Measurements from ENCODE around the gene NFIB. TPM values are rescaled to one million over a fixed set of nuclear protein-coding genes. Genes with fewer than 3 reads are reported as not detected.

Gene NFIB
- total RNA-seq, 2 experiments from 2014 or later: not detected

GRCh38 chr9:14082732-14083131 lies 231.2 kb downstream of the NFIB start:
- H3K27ac Mint-ChIP-seq: no peak overlapping the region
- POLR2A ChIA-PET: no interaction called here
- no peaks in the 10 kb centered on the region for H3K27me3 Mint-ChIP-seq (ENCODE audit: low read depth)
- H3K36me3 Mint-ChIP-seq (ENCODE audit: low read depth): no peaks in the 10 kb centered on the region
- no peaks in the 10 kb centered on the region for H3K4me1 Mint-ChIP-seq (ENCODE audit: low read depth)
- H3K4me3 Mint-ChIP-seq: no peak overlapping the region
- no peak for DNase-seq
- CTCF ChIA-PET: no interaction called here
- no peak for ATAC-seq
- H3K9me3 Mint-ChIP-seq (ENCODE audit: insufficient read depth): no peaks in the 10 kb centered on the region

GRCh38 chr9:14081745-14082144 lies 232.2 kb downstream of the NFIB start:
- POLR2A ChIA-PET: no interaction called here
- H3K27me3 Mint-ChIP-seq (ENCODE audit: low read depth): no peaks in the 10 kb centered on the region
- DNase-seq (no peak), ATAC-seq (no peak)
- no peak overlapping the region for H3K4me3 Mint-ChIP-seq
- H3K9me3 Mint-ChIP-seq (ENCODE audit: insufficient read depth): no peaks in the 10 kb centered on the region
- no peaks in the 10 kb centered on the region for H3K4me1 Mint-ChIP-seq (ENCODE audit: low read depth)
- no peak overlapping the region for H3K27ac Mint-ChIP-seq
- CTCF ChIA-PET: no interaction called here
- no peaks in the 10 kb centered on the region for H3K36me3 Mint-ChIP-seq (ENCODE audit: low read depth)

DNA sequence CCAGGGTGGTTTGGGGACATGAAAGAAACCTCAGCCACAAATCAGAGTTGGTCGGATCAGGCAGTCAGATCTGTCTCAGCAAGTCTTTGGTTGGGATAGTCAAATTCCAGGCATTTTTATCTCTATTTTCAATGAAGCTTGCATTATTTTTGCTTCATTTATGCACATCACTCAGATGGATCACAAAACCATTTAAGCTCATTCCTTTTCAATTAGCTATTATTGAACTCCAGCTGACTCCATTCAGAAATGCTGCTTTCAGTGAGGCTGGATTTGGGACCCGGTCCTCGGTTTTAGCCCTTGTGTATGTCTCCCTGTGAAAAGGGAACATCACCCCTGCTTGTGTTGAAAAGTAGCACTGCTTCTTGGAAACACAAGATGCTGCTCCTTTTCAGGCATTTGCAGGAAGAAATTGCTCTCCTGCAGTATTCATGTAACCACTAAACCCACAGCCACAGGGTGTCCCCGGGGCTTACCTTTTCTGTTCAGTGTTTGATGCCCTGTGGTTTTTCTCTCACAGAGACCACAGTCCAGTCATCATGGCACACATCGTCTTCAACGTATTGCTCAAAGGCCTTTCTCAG lies 232.9 kb downstream of the NFIB start:
- Mint-ChIP-seq H3K4me1 (ENCODE audit: low read depth) (no peaks in the 10 kb centered on the region), H3K9me3 (ENCODE audit: insufficient read depth) (no peaks in the 10 kb centered on the region), H3K27ac (no peak overlapping the region), H3K27me3 (ENCODE audit: low read depth) (no peaks in the 10 kb centered on the region), H3K36me3 (ENCODE audit: low read depth) (no peaks in the 10 kb centered on the region), H3K4me3 (no peak overlapping the region)
- no peak for DNase-seq
- ChIA-PET CTCF (no interaction called here), POLR2A (no interaction called here)
- no peak for ATAC-seq

- Mint-ChIP-seq H3K9me3 (ENCODE audit: insufficient read depth) (peaks cover 6% of the 10 kb centered on the region), H3K27me3 (ENCODE audit: low read depth) (no peaks in the 10 kb centered on the region), H3K4me1 (ENCODE audit: low read depth) (no peaks in the 10 kb centered on the region), H3K4me3 (no peak overlapping the region), H3K27ac (no peak overlapping the region), H3K36me3 (ENCODE audit: low read depth) (no peaks in the 10 kb centered on the region)
- CTCF ChIA-PET: no interaction called here
- DNase-seq (no peak), ATAC-seq (no peak)
- POLR2A ChIA-PET: no interaction called here
These were observed 234.5 kb downstream of the NFIB start for GRCh38 chr9:14079440-14079839.

- no peak for DNase-seq
- peaks cover 6% of the 10 kb centered on the region for H3K9me3 Mint-ChIP-seq (ENCODE audit: insufficient read depth)
- ChIA-PET POLR2A (no interaction called here), CTCF (no interaction called here)
- no peaks in the 10 kb centered on the region for H3K36me3 Mint-ChIP-seq (ENCODE audit: low read depth)
- H3K4me1 Mint-ChIP-seq (ENCODE audit: low read depth): no peaks in the 10 kb centered on the region
- H3K4me3 Mint-ChIP-seq: no peak overlapping the region
- no peak overlapping the region for H3K27ac Mint-ChIP-seq
- no peaks in the 10 kb centered on the region for H3K27me3 Mint-ChIP-seq (ENCODE audit: low read depth)
- ATAC-seq: no peak
These were observed 236.3 kb downstream of the NFIB start for GRCh38 chr9:14077672-14078071.

DNA sequence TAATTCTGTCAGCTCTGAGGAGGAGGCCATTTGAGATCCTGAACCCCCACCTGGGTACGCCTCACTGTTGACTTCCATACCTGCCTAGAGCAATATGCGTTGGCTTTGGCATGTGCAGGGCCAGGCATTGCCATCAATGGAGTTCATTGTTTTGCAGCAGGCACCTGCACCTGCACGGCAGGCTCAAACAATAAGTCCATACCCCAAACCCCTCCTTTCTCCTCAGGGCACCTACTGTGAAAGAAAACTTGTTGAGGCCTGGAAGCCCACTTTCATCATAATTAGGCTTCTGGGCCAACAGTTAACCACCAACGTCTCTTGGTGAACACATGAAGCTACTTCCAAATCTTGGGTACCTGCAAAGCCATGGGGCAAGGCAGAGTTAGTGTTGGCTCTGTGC lies 238.7 kb downstream of the NFIB start:
- no peaks in the 10 kb centered on the region for H3K27me3 Mint-ChIP-seq (ENCODE audit: low read depth)
- ATAC-seq (no peak), DNase-seq (no peak)
- ChIA-PET CTCF (no interaction called here), POLR2A (no interaction called here)
- peaks cover 12% of the 10 kb centered on the region for H3K9me3 Mint-ChIP-seq (ENCODE audit: insufficient read depth)
- H3K36me3 Mint-ChIP-seq (ENCODE audit: low read depth): no peaks in the 10 kb centered on the region
- no peak overlapping the region for H3K27ac Mint-ChIP-seq
- H3K4me1 Mint-ChIP-seq (ENCODE audit: low read depth): no peaks in the 10 kb centered on the region
- H3K4me3 Mint-ChIP-seq: no peak overlapping the region

- peaks cover 12% of the 10 kb centered on the region for H3K9me3 Mint-ChIP-seq (ENCODE audit: insufficient read depth)
- no peak for DNase-seq
- no peak for ATAC-seq
- H3K36me3 Mint-ChIP-seq (ENCODE audit: low read depth): no peaks in the 10 kb centered on the region
- POLR2A ChIA-PET: no interaction called here
- H3K27me3 Mint-ChIP-seq (ENCODE audit: low read depth): no peaks in the 10 kb centered on the region
- H3K4me3 Mint-ChIP-seq: no peak overlapping the region
- H3K27ac Mint-ChIP-seq: no peak overlapping the region
- H3K4me1 Mint-ChIP-seq (ENCODE audit: low read depth): no peaks in the 10 kb centered on the region
- CTCF ChIA-PET: no interaction called here
These were observed 241.1 kb downstream of the NFIB start for GRCh38 chr9:14072850-14073249.

- no peak overlapping the region for H3K27ac Mint-ChIP-seq
- no peak overlapping the region for H3K4me3 Mint-ChIP-seq
- ATAC-seq (no peak), DNase-seq (no peak)
- H3K9me3 Mint-ChIP-seq (ENCODE audit: insufficient read depth): peaks cover 12% of the 10 kb centered on the region
- no peaks in the 10 kb centered on the region for H3K36me3 Mint-ChIP-seq (ENCODE audit: low read depth)
- CTCF ChIA-PET: no interaction called here
- POLR2A ChIA-PET: no interaction called here
- no peaks in the 10 kb centered on the region for H3K27me3 Mint-ChIP-seq (ENCODE audit: low read depth)
- no peaks in the 10 kb centered on the region for H3K4me1 Mint-ChIP-seq (ENCODE audit: low read depth)
These were observed 242.5 kb downstream of the NFIB start for GRCh38 chr9:14071484-14071883.

- no peaks in the 10 kb centered on the region for H3K4me1 Mint-ChIP-seq (ENCODE audit: low read depth)
- no peak for ATAC-seq
- CTCF ChIA-PET: no interaction called here
- H3K36me3 Mint-ChIP-seq (ENCODE audit: low read depth): no peaks in the 10 kb centered on the region
- H3K4me3 Mint-ChIP-seq: no peak overlapping the region
- no peaks in the 10 kb centered on the region for H3K27me3 Mint-ChIP-seq (ENCODE audit: low read depth)
- peaks cover 5% of the 10 kb centered on the region for H3K9me3 Mint-ChIP-seq (ENCODE audit: insufficient read depth)
- H3K27ac Mint-ChIP-seq: no peak overlapping the region
- DNase-seq: no peak
- POLR2A ChIA-PET: no interaction called here
These were observed 245.3 kb downstream of the NFIB start for GRCh38 chr9:14068690-14069089.

GRCh38 chr9:14066831-14067230 lies 247.1 kb downstream of the NFIB start:
- POLR2A ChIA-PET: no interaction called here
- no peak for ATAC-seq
- no peaks in the 10 kb centered on the region for H3K36me3 Mint-ChIP-seq (ENCODE audit: low read depth)
- no peak overlapping the region for H3K4me3 Mint-ChIP-seq
- peaks cover 5% of the 10 kb centered on the region for H3K9me3 Mint-ChIP-seq (ENCODE audit: insufficient read depth)
- H3K27ac Mint-ChIP-seq: no peak overlapping the region
- no peaks in the 10 kb centered on the region for H3K27me3 Mint-ChIP-seq (ENCODE audit: low read depth)
- DNase-seq: no peak
- CTCF ChIA-PET: interaction anchor here (0.6 kb wide), 1 partner anchor 233 kb away, joined by 5 read pairs; no protein-coding TSS in a partner anchor
- H3K4me1 Mint-ChIP-seq (ENCODE audit: low read depth): no peaks in the 10 kb centered on the region

DNA sequence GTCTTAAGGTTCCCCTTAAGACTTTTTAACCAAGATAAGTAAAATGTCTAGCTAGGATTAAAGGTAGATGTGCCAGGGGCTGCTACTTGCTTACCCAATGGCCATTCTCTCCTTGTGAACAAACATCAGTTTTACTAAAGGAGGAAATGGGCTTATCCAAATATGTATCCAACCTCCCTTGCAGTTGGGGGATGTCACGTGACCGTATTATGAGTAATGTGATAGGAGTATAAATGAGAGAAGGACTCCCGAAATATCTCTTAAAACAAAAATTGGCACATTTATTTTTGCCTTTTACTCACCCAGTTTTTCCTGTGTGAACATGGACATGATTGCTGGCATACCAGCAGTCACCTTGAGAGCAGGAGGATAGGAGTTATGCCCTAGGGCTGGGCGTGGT lies 247.9 kb downstream of the NFIB start:
- POLR2A ChIA-PET: no interaction called here
- H3K9me3 Mint-ChIP-seq (ENCODE audit: insufficient read depth): peaks cover 2% of the 10 kb centered on the region

GRCh38 chr9:14064940-14065339 lies 249.0 kb downstream of the NFIB start:
- DNase-seq (no peak), ATAC-seq (no peak)
- no peak overlapping the region for H3K27ac Mint-ChIP-seq
- H3K36me3 Mint-ChIP-seq (ENCODE audit: low read depth): no peaks in the 10 kb centered on the region
- CTCF ChIA-PET: no interaction called here
- no peaks in the 10 kb centered on the region for H3K27me3 Mint-ChIP-seq (ENCODE audit: low read depth)
- H3K4me1 Mint-ChIP-seq (ENCODE audit: low read depth): no peaks in the 10 kb centered on the region
- H3K9me3 Mint-ChIP-seq (ENCODE audit: insufficient read depth): no peaks in the 10 kb centered on the region
- no peak overlapping the region for H3K4me3 Mint-ChIP-seq
- POLR2A ChIA-PET: no interaction called here

More for the DNA sequence above, 247.9 kb downstream of the NFIB start:
- CTCF ChIA-PET: no interaction called here
- Mint-ChIP-seq H3K4me3 (no peak overlapping the region), H3K27ac (no peak overlapping the region), H3K27me3 (ENCODE audit: low read depth) (no peaks in the 10 kb centered on the region), H3K4me1 (ENCODE audit: low read depth) (no peaks in the 10 kb centered on the region), H3K36me3 (ENCODE audit: low read depth) (no peaks in the 10 kb centered on the region)
- DNase-seq (no peak), ATAC-seq (no peak)

DNA sequence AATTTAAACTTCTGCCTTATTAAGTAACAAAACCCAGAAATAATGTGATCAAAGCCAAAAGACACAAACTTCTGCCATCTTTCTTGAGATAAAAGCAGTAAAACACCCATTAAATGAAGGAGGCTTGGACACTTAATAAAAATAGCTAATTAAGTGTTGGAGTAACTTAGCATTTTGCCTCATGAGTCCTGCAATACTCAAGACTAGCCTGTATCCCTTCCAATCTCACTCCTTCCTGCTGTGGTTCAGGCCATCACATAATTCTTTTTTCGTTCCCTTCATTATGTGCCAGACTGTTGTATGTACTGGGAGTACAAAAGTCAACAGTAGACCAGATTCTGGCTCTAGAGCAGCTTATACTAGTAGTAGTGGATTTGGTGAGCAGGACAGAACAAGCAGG lies 250.2 kb downstream of the NFIB start:
- H3K4me1 Mint-ChIP-seq (ENCODE audit: low read depth): no peaks in the 10 kb centered on the region
- no peak overlapping the region for H3K27ac Mint-ChIP-seq
- ATAC-seq (no peak), DNase-seq (no peak)
- H3K9me3 Mint-ChIP-seq (ENCODE audit: insufficient read depth): no peaks in the 10 kb centered on the region
- CTCF ChIA-PET: no interaction called here
- H3K4me3 Mint-ChIP-seq: no peak overlapping the region
- H3K27me3 Mint-ChIP-seq (ENCODE audit: low read depth): no peaks in the 10 kb centered on the region
- no peaks in the 10 kb centered on the region for H3K36me3 Mint-ChIP-seq (ENCODE audit: low read depth)
- POLR2A ChIA-PET: no interaction called here
